Measurements from ENCODE around the gene PTCH1. TPM values are rescaled to one million over a fixed set of nuclear protein-coding genes. Genes with fewer than 3 reads are reported as not detected.
A peak's percentile ranks its signal among the peaks of the same experiment; 100 is the strongest.

The PTCH1 gene
- total RNA-seq, 2 donors from 2014 or later: 27.5 to 108 TPM

DNA sequence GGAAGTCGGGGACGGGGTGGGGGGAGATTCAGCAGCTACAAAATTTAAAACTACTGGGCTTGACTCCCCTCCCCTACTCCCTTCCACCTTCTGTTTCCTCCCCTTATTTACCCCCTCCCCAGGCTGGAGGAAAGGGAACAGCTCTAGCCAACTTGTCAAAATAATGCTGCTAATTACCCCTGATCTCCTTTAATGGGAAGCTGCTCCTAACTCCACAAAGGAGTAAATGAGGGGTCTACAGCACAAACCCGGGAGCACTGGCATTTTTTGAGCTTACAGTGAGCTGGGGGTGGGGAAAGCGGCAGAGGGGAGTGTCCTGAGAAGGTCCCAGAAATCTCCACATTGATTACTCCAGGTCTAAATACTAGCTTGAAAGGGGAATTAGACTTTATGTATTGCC, 3.1 kb downstream of the PTCH1 start:
- H3K36me3 ChIP-seq: no peaks in the 10 kb centered on the region
- H3K9me3 ChIP-seq: no peaks in the 10 kb centered on the region
- no peak overlapping the region for H3K27ac ChIP-seq
- 82% methylated on average over 4 of the region's 4 CpGs for WGBS
- no peak overlapping the region for H3K4me3 ChIP-seq
- no peaks in the 10 kb centered on the region for H3K4me1 ChIP-seq (replicated peaks)
- H3K27me3 ChIP-seq (replicated peaks; ENCODE audit: insufficient read depth): no peaks in the 10 kb centered on the region
- TF ChIP-seq, protein P1, sequence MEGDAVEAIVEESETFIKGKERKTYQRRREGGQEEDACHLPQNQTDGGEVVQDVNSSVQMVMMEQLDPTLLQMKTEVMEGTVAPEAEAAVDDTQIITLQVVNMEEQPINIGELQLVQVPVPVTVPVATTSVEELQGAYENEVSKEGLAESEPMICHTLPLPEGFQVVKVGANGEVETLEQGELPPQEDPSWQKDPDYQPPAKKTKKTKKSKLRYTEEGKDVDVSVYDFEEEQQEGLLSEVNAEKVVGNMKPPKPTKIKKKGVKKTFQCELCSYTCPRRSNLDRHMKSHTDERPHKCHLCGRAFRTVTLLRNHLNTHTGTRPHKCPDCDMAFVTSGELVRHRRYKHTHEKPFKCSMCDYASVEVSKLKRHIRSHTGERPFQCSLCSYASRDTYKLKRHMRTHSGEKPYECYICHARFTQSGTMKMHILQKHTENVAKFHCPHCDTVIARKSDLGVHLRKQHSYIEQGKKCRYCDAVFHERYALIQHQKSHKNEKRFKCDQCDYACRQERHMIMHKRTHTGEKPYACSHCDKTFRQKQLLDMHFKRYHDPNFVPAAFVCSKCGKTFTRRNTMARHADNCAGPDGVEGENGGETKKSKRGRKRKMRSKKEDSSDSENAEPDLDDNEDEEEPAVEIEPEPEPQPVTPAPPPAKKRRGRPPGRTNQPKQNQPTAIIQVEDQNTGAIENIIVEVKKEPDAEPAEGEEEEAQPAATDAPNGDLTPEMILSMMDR (IDR thresholded peaks at IDR 0.05): no peak
- TF ChIP-seq POLR2A (IDR thresholded peaks at IDR 0.05): no peak
- TF ChIP-seq POLR2AphosphoS5 (IDR thresholded peaks at IDR 0.05): no peak
- DNase-seq (ENCODE audit: low spot score): no peak
- intact Hi-C loops (cut with DNase I): no loop called here

DNA sequence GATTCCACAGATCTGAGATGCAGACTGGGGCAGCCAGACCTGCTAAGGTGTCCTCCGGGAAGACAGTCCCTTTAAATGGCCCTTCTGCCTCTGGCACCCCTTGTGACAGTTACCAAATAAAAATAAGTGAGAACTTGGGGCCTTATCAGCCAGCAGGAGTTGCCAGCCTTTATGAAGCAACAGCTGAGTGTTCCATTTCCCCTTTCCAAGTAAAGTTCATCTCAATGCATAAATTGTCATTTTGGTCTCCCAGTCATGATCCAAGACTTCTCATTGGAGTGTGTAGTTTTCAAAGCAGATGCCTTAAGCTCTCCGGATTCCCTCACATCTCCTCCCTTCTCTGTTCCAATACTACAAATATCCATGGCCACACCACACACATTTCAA, 4.1 kb downstream of the PTCH1 start:
- intact Hi-C loops (cut with DNase I): no loop called here
- TF ChIP-seq, protein P1 (IDR thresholded peaks at IDR 0.05): no peak
- no peak for TF ChIP-seq POLR2AphosphoS5 (IDR thresholded peaks at IDR 0.05)
- TF ChIP-seq POLR2A (IDR thresholded peaks at IDR 0.05): no peak
- no peaks in the 10 kb centered on the region for H3K36me3 ChIP-seq
- H3K4me1 ChIP-seq (replicated peaks): no peaks in the 10 kb centered on the region
- DNase-seq (ENCODE audit: low spot score): no peak
- no peaks in the 10 kb centered on the region for H3K9me3 ChIP-seq
- WGBS: 82% methylated on average over 2 of the region's 2 CpGs
- H3K27ac ChIP-seq: peak overlapping the region in 1 of 2 donors; percentile 94
- no peak overlapping the region for H3K4me3 ChIP-seq
- H3K27me3 ChIP-seq (replicated peaks; ENCODE audit: insufficient read depth): no peaks in the 10 kb centered on the region

DNA sequence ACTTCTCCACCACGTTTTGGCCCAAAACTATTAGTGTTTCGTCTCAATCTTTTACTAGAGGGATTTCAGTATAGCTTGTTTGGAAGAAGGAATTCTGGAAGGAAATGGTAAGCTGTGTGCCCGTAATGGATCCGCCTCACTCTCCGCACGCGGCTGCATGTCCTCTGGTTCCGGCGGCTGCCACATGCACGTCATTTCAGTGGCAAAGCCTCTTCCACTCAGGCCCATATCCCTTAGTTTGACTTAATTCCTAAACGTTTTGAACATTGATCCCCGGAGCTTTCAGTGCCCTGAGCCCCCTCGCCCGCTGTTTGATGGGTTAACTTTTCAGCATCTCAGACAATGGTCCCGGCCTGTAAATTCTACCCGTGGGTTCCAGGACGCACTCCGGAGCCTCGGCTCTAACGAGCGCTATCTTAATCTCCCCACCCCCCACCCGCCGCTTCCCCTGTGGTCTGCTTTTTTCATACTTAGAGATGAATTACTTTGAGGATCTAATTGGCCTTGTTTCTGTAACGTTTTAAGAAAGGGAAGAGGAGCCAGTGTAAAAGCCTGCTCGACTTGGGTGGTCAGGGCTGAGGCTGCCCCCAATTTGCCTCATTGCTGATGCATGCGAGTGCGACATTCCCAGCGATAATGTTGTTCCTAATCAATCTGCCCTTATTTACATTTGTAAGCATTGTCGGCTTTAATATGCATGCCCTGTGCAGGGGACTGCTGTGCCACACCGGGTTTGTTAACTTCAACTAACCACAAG, 4.6 kb downstream of the PTCH1 start:
- intact Hi-C loops (cut with DNase I): loop anchor here (2.0 kb wide), 1 partner anchor 195 kb away; the partner anchor contains the start of gene FANCC
- no peaks in the 10 kb centered on the region for H3K27me3 ChIP-seq (replicated peaks; ENCODE audit: insufficient read depth)
- H3K36me3 ChIP-seq: no peaks in the 10 kb centered on the region
- WGBS: 28% methylated on average over 30 of the region's 30 CpGs
- no peak for DNase-seq (ENCODE audit: low spot score)
- TF ChIP-seq POLR2A (IDR thresholded peaks at IDR 0.05): no peak
- TF ChIP-seq, protein P1 (IDR thresholded peaks at IDR 0.05): no peak
- no peak for TF ChIP-seq POLR2AphosphoS5 (IDR thresholded peaks at IDR 0.05)
- H3K4me3 ChIP-seq: peak overlapping the region; percentile 77 to 85
- H3K4me1 ChIP-seq (replicated peaks): no peaks in the 10 kb centered on the region
- no peaks in the 10 kb centered on the region for H3K9me3 ChIP-seq
- H3K27ac ChIP-seq: peak overlapping the region; percentile 94

DNA sequence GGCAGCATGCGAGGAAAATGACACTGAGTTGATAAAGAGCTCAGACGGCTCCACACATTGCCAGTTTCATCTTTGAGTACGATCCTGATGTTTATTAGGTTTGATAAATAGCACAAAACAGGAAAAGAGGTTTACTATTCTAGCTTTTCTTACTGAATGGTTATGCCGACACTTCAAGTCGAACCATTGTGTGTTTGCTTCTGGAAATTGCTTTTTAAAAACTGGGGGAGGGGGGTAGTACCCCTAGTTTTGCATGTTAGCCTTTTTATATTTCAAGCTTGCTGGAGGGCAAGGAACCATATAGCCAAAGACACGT, 5.2 kb downstream of the PTCH1 start:
- intact Hi-C loops (cut with DNase I): loop anchor here (2.0 kb wide), 1 partner anchor 195 kb away; the partner anchor contains the start of gene FANCC
- TF ChIP-seq POLR2A (IDR thresholded peaks at IDR 0.05): no peak
- no peak for TF ChIP-seq POLR2AphosphoS5 (IDR thresholded peaks at IDR 0.05)
- TF ChIP-seq, protein P1 (IDR thresholded peaks at IDR 0.05): no peak
- peak overlapping the region; percentile 77 to 85 for H3K4me3 ChIP-seq
- H3K27me3 ChIP-seq (replicated peaks; ENCODE audit: insufficient read depth): no peaks in the 10 kb centered on the region
- H3K27ac ChIP-seq: peak overlapping the region; percentile 94
- H3K9me3 ChIP-seq: no peaks in the 10 kb centered on the region
- WGBS: 2% methylated on average over 6 of the region's 6 CpGs
- H3K36me3 ChIP-seq: no peaks in the 10 kb centered on the region
- DNase-seq (ENCODE audit: low spot score): no peak
- no peaks in the 10 kb centered on the region for H3K4me1 ChIP-seq (replicated peaks)

Data from prostate gland (tissue), 2 donors.